B cell (primary cell): ENCODE measurements around the gene AQP6.

Source experiments
- CTCF ChIP-seq: fragments of 200-600 bp; IDR thresholded peaks from one replicate; pipeline ENCODE4 v1.8.0; 2022; ENCODE audit warnings: antibody characterized with exemption, mild to moderate bottlenecking
- EZH2 ChIP-seq: IDR thresholded peaks from 2 replicates; pipeline ENCODE4 v1.6.1; 2012; ENCODE audit warnings: borderline replicate concordance, low read depth, mild to moderate bottlenecking, moderate library complexity, low read length; ENCODE audit not compliant: insufficient read depth, poor library complexity, severe bottlenecking

DNA sequence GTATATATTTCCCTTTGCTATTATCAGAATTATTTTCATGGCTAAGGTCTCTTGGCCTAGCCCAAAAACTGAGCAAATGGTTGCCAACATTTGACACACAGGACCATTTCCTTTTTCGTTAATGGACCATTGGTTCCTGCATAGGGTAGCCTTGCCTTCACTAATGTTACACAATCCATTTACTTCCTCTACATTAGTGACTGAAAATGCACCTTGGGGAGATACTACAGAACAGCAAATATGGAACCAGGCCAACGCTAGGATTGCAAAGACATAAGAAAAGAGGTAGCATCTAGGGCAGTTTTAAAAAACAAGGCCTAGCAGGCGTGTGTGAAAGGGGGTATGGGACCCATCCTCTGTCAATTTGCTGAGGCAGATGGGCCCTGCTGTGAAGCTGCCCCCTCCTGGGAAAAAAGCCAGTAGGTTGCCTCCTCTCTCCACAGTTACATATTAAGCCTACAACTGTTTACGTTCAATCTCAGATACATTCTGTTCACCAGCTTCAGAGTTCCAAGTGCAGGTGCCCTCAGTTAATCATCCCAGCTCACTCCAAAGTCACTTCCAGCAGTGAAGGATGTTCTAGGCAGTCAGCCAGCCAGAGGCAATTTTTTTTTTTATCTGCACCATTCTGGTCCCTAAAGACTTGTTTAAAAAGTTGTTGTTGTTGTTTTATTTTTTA, 15.0 kb downstream of the AQP6 start:
- TF ChIP-seq CTCF (no peak), EZH2 (no peak)
